ENCODE data around the gene MAN1A1. TPM values are rescaled to one million over a fixed set of nuclear protein-coding genes. Genes with fewer than 3 reads are reported as not detected.

Gene MAN1A1
- total and polyA plus RNA-seq, 2 of the 4 experiments (the other 2 are of a cell fraction) = 5.9 to 6.4 TPM

- intact Hi-C loops (cut with micrococcal nuclease) (no loop called here), dilution Hi-C loops (cut with HindIII; ENCODE audit: low sequenced_read_pairs, unreplicated experiment) (no loop called here), in situ Hi-C loops (cut with MboI; ENCODE audit: low sequenced_read_pairs) (no loop called here)
- Histone ChIP-seq H3K23ac (ENCODE audit: low read depth, low read length) (no peak overlapping the region), H3K18ac (ENCODE audit: low read depth, low read length) (no peak overlapping the region), H3K9ac (ENCODE audit: low read depth, low read length) (no peak overlapping the region), H2AFZ (replicated peaks; ENCODE audit: low read length, poor library complexity) (no peak overlapping the region), H3K14ac (replicated peaks; ENCODE audit: low read depth, low read length) (no peak overlapping the region), H4K5ac (ENCODE audit: low read depth, low read length) (no peak overlapping the region), H3K4me1 (ENCODE audit: control insufficient read depth, insufficient read depth, low read length) (peaks cover 5% of the 10 kb centered on the region; the same call in 1 of the 2 replicates), H4K8ac (ENCODE audit: low read depth in 2 of 2, low read length in 2 of 2) (no peak overlapping the region), H3K79me1 (ENCODE audit: low read depth in 1 of 2, low read length in 2 of 2) (no peaks in the 10 kb centered on the region), H3K9me1 (ENCODE audit: insufficient read depth, low read length) (no peaks in the 10 kb centered on the region; the same call in 1 of the 2 replicates), H3K4me3 (ENCODE audit: insufficient read depth, low read depth, low read length) (no peak overlapping the region), H2BK20ac (ENCODE audit: low read depth, low read length) (no peak overlapping the region), H4K20me1 (ENCODE audit: insufficient read depth, low read length) (no peaks in the 10 kb centered on the region), H2BK120ac (ENCODE audit: low read depth, low read length) (no peak overlapping the region), H2AK9ac (replicated peaks; ENCODE audit: low read depth, low read length, poor library complexity) (no peak overlapping the region), H3K36me3 (ENCODE audit: control insufficient read depth, insufficient read depth, low read length) (peaks cover 3% of the 10 kb centered on the region; the same call in 1 of the 2 replicates), H3K4me2 (ENCODE audit: low read depth, low read length) (no peak overlapping the region), H2BK5ac (ENCODE audit: low read depth, low read length, poor library complexity, severe bottlenecking) (no peak overlapping the region), H4K91ac (ENCODE audit: insufficient read depth, low read depth, low read length) (no peak overlapping the region), H3K4ac (ENCODE audit: low read depth, low read length) (no peak overlapping the region), H2BK15ac (ENCODE audit: low read depth, low read length) (no peak overlapping the region), H3K56ac (ENCODE audit: extremely low read depth, insufficient read depth, low read length) (no peak overlapping the region), H3K27me3 (ENCODE audit: control insufficient read depth, insufficient read depth, low read length) (no peaks in the 10 kb centered on the region), H2AK5ac (ENCODE audit: low read depth, low read length) (no peak overlapping the region), H3K9me3 (ENCODE audit: control insufficient read depth, insufficient read depth, low read length) (no peaks in the 10 kb centered on the region), H3K27ac (ENCODE audit: insufficient read depth, low read length) (no peak overlapping the region)
- no peak for TF ChIP-seq CHD1 (IDR thresholded peaks at IDR 0.05; ENCODE audit: low read depth, low read length)
- TF ChIP-seq CTCF (conservative IDR thresholded peaks at IDR 0.05; ENCODE audit: low read depth, low read length) = no peak
- TF ChIP-seq CEBPB (IDR thresholded peaks at IDR 0.05; ENCODE audit: low read depth, low read length) = no peak
- TF ChIP-seq RFX5 (IDR thresholded peaks at IDR 0.05; ENCODE audit: low read depth, low read length) = no peak
- TF ChIP-seq POLR2A (IDR thresholded peaks at IDR 0.05; ENCODE audit: low read depth, low read length) = no peak
- no peak for TF ChIP-seq MAFK (IDR thresholded peaks at IDR 0.05; ENCODE audit: low read depth, low read length)
- no peak for TF ChIP-seq ELK1 (IDR thresholded peaks at IDR 0.05; ENCODE audit: borderline replicate concordance, low read depth, low read length)
- no peak for TF ChIP-seq NFE2L2 (IDR thresholded peaks at IDR 0.05; ENCODE audit: low read depth, low read length)
- TF ChIP-seq BHLHE40 (IDR thresholded peaks at IDR 0.05; ENCODE audit: low read depth, low read length) = no peak
- no peak for TF ChIP-seq RAD21 (IDR thresholded peaks at IDR 0.05; ENCODE audit: low read length)
- BruUV-seq (replicated peaks) = no TSS peak
- ATAC-seq (ENCODE audit: low read depth) (no peak), DNase-seq (no peak)
- ChIA-PET CTCF (interaction anchor here (0.5 kb wide), 1 partner anchor 376 kb away, joined by 3 read pairs; no protein-coding TSS in a partner anchor), POLR2A (ENCODE audit: unreplicated experiment) (no interaction called here)
- WGBS, 2 experiments (ENCODE audit: extremely low coverage in 2 of 2, insufficient read length in 1 of 2) = no CpG with 5 or more reads among the region's 2 CpGs
Observed at GRCh38 chr6:119323478-119323877, 26.1 kb downstream of the MAN1A1 start.
